ENCODE results near the gene TUBA8. TPM values are rescaled to one million over a fixed set of nuclear protein-coding genes. Genes with fewer than 3 reads are reported as not detected.
A peak's percentile ranks its signal among the peaks of the same experiment; 100 is the strongest.
"Not testable (repeated sequence)": the region's sequence is repeated elsewhere in the genome, so short reads cannot be mapped to it uniquely, and the experiment has no call there.

The TUBA8 gene
- total RNA-seq, 2 donors from 2014 or later = 2.3 to 2.8 TPM

DNA sequence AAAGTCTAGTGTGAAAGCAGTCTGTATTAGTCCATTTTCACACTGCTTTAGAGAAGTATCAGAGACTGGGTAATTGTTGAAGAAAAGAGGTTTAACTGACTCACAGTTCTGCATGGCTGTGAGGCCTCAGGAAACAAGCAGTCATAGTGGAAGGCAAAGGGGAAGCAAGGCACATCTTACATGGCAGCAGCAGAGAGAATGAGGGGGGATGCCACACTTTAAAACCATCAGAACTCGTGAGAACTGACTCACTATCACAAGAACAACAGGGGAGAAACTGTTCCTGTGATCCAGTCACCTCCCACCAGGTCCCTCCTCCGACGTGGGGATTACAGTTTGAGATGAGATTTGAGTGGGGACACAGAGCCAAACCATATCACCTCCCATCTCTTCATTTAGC lies 13.8 kb upstream of the TUBA8 start:
- intact Hi-C loops (cut with DNase I) = no loop called here
- no peak for DNase-seq (ENCODE audit: low spot score)

GRCh38 chr22:18100781-18101180 lies 9.8 kb upstream of the TUBA8 start:
- intact Hi-C loops (cut with DNase I) = no loop called here
- no peak for DNase-seq (ENCODE audit: low spot score)

DNA sequence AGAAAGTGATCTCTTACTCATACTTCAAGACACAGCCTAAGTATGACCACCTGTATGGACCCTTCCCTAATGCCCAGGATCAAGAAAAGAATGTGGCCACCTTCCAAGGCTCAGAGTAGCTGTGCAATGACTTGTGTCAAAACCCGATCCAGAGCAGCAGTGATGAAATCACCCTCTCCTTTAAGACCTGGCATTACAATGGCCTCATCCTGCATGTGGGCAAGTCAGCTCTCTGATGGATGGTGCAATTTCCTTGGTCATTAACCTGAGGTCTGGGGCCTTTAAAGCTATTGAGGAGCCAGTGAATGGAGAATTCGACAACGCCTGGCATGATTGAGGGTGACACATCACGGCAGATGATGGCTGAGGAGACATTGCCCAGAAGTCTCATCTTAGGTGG lies 9.1 kb upstream of the TUBA8 start:
- intact Hi-C loops (cut with DNase I) = no loop called here
- no peak for DNase-seq (ENCODE audit: low spot score)

DNA sequence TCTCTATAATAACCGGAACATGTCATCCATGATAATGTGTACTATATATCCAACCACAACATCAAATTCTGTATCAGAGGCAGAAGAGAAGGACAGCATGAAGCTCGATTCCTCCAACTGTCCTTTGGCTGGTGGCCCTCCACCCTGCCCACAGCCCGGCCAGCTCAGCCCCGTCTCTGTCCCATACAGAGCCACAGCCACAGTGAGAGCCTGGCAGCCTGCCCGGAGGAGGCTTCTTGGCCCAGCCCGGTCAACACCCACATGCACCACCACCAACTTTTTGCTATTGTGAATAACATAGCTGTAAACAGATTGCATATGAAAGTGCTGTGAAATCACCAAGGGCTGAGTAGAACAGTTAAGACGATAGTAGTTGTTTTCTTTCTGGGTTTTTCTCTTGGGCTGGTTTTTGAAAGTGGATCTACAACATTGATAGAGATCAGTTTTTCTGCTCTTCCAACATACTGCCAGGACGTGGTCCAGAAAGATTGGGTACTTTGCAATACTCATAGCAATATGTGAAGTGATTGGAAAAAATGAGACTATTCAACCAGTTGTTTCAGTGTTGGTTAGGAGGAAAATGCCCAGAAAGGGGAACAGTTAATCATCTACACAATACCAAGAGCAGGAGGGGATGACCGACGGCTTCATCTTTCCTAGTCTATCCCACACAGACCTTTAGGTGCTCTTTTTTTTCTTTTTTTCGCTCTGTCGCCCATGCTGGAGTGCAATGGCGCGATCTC lies 6.9 kb upstream of the TUBA8 start:
- no peak for DNase-seq (ENCODE audit: low spot score)
- intact Hi-C loops (cut with DNase I) = no loop called here

GRCh38 chr22:18104566-18104965 lies 6.0 kb upstream of the TUBA8 start:
- intact Hi-C loops (cut with DNase I) = no loop called here
- DNase-seq (ENCODE audit: low spot score) = no peak

DNA sequence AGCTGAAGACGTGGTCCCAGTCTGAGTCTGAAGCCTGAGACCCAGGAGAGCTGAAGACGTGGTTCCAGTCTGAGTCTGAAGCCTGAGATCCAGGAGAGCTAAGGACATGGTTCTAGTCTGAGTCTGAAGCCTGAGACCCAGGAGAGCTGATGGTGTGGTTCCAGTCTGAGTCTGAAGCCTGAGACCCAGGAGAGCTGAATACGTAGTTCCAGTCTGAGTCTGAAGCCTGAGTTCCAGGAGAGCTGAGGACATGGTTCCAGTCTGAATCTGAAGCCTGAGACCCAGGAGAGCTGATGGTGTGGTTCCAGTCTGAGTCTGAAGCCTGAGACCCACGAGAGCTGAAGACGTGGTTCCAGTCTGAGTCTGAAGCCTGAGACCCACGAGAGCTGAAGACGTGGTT lies 4.6 kb upstream of the TUBA8 start:
- DNase-seq (ENCODE audit: low spot score) = peak; percentile 20
- intact Hi-C loops (cut with DNase I) = not testable (repeated sequence)

DNA sequence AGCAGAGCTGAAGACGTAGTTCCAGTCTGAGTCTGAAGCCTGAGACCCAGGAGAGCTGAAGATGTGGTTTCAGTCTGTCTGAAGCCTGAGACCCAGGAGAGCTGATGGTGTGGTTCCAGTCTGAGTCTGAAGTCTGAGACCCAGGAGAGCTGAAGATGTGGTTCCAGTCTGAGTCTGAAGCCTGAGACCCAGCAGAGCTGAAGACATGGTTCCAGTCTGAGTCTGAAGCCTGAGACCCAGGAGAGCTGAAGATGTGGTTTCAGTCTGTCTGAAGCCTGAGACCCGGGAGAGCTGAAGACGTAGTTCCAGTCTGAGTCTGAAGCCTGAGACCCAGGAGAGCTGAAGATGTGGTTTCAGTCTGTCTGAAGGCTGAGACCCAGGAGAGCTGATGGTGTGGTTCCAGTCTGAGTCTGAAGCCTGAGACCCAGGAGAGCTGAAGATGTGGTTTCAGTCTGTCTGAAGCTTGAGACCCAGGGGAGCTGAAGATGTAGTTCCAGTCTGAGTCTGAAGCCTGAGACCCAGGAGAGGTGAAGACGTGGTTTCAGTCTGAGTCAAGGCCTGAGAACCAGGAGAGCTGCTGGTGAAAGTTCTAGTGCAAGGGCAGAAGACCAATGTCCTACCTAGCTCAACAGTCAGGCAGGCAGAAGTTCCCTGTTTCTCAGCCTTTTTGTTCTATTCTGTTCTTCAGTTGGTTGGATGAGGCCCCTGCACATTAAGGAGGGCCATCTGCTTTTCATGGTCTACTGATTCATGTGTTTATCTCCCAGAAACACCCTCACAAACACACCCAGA lies 3.9 kb upstream of the TUBA8 start:
- intact Hi-C loops (cut with DNase I) = not testable (repeated sequence)
- peak; percentile 4 for DNase-seq (ENCODE audit: low spot score)

- no peak for DNase-seq (ENCODE audit: low spot score)
- intact Hi-C loops (cut with DNase I) = no loop called here
Measured at GRCh38 chr22:18108187-18108586, 2.4 kb upstream of the TUBA8 start.

GRCh38 chr22:18109410-18110193 lies 1.0 kb upstream of the TUBA8 start:
- intact Hi-C loops (cut with DNase I) = no loop called here
- DNase-seq (ENCODE audit: low spot score) = peak; percentile 28

- peak; percentile 81 for DNase-seq (ENCODE audit: low spot score)
- intact Hi-C loops (cut with DNase I) = no loop called here
Measured at GRCh38 chr22:18110954-18111758, 547 bp downstream of the TUBA8 start.

- DNase-seq (ENCODE audit: low spot score) = peak; percentile 64
- intact Hi-C loops (cut with DNase I) = no loop called here
Measured at GRCh38 chr22:18111759-18112330, 1.2 kb downstream of the TUBA8 start.

- peak; percentile 41 for DNase-seq (ENCODE audit: low spot score)
- intact Hi-C loops (cut with DNase I) = no loop called here
Measured at GRCh38 chr22:18112440-18112839, 1.8 kb downstream of the TUBA8 start.

GRCh38 chr22:18113680-18114394 lies 3.2 kb downstream of the TUBA8 start:
- intact Hi-C loops (cut with DNase I) = no loop called here
- DNase-seq (ENCODE audit: low spot score) = peak; percentile 68

- peak; percentile 31 for DNase-seq (ENCODE audit: low spot score)
- intact Hi-C loops (cut with DNase I) = no loop called here
Measured at GRCh38 chr22:18114495-18114894, 3.9 kb downstream of the TUBA8 start.

- DNase-seq (ENCODE audit: low spot score) = peak; percentile 68
Measured at GRCh38 chr22:18114976-18115652, 4.5 kb downstream of the TUBA8 start.

GRCh38 chr22:18115906-18116371 lies 5.3 kb downstream of the TUBA8 start:
- DNase-seq (ENCODE audit: low spot score) = peak; percentile 54
- intact Hi-C loops (cut with DNase I) = no loop called here

More at GRCh38 chr22:18114976-18115652, 4.5 kb downstream of the TUBA8 start:
- intact Hi-C loops (cut with DNase I) = no loop called here

DNA sequence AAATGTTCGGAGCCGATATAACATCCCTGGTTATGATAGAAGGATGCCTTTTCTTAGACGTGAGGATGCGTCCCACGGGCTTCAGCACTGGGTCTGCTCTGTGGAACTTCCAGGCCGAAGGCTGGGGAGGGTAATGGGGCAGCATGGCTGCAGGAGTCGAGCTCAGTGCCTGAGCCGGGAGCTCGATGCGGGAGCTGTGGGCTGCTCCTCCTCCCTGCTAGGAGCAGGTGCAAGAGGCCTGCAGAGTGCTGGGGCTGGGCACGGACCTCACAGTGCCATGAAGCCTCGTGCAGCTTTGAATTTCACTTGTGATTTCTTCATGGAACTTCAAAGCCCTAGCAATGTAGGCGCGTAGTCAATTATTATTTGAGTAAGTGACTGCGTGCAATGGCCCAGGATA lies 6.0 kb downstream of the TUBA8 start:
- peak; percentile 54 for DNase-seq (ENCODE audit: low spot score)
- intact Hi-C loops (cut with DNase I) = no loop called here
